NCI-H1105 (cell line): ENCODE measurements around the gene RHOF.

Experiments used
- DNase-seq: peaks from one replicate; lab custom pipeline; 2025; lab: John Stamatoyannopoulos, UW

The RHOF gene

DNA sequence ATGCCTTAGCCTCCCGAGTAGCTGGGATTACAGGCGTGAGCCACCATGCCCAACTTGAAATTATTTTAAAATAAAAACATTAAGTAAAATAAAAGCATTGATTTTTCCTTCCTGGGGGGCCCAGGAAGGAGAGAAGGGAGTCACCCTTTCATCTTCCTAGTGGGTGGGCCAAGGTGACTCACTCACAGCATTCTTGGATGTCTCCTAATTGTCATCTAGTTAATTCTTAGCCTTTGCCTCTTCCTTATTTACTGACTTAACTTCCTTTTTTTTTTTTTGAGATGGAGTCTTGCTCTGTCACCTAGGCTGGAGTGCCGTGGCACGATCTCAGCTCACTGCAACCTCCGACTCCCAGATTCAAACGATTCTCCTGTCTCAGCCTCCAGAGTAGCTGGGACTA lies 51.7 kb downstream of the RHOF start:
- no peak for DNase-seq

DNA sequence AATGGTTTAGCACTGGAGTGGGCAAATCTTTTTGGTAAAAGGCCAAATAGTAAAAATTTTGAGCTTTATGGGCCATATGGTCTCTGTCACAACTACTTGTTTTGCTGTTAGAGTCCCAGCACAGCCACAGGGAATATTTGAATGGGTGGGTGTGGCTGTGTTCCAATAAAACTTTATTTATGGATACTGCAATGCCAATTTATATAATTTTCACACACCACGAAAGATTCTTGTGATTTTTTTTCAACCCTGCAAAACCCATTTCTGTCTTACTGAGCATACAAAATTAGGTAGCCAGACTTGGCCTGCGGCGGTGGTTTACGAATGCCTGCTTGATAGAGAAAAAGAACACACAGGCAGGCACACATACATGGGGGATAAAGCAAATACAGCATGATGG lies 52.6 kb downstream of the RHOF start:
- no peak for DNase-seq

DNA sequence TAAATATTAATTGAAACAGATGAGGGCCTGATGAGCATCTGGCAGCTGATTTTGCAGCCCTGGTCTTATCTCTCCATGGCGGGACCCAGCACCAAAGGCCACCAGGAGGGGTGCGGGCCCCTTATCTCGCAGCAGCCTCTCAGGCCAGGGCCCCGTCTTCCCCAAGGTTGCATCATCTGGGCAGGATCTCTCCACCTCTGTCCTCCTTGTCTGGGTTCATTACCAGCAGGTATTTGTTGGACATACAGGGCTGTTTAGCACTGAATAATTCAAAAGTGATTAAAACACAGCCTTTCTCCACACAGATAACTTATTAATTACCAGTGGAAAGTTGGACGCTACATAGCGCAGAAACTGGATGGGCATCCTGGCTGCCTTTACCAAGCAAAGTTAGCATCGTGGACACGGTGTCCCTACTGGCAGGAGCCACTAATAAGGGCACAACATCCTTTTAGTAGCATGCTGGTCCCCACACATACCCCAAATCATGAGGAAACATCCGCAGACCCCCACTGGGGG lies 55.1 kb downstream of the RHOF start:
- DNase-seq, result no peak

DNA sequence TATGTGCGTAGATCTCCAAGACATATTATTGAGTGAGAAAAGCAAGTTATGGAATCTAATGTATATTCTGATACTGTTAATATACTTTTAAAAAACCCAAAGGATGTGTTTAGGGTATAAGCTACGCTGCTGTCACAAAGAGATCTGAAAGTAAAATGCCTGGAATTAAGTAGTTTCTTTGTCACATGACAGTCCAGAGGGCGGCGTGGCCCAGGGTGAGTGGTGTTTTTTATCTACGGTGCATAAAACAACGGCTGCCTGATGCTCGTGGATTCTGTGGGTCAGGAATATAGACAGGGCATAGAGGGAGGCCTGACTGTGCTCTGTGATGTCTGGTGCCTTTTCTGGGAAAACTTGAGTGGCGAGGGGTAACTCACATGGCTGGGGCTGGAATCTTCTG lies 59.6 kb downstream of the RHOF start:
- DNase-seq, result no peak

DNA sequence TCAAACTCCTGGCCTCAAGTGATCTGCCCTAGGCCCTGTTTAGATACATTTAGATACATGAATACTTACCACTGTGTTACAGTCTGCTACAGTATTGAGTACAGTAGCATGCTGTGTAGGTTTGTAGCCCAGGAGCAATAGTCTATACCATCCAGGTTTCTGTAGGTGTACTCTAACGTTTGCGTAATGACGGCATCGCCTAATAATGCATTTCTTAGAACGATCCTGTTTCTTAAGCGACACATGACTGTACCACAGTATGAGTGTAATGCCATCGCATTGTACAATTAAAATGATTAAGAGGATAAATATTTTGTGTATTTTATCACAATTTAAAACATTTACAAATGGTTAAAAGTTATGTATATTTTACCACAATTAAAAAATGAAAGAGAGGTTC lies 62.0 kb downstream of the RHOF start:
- DNase-seq, result no peak

DNA sequence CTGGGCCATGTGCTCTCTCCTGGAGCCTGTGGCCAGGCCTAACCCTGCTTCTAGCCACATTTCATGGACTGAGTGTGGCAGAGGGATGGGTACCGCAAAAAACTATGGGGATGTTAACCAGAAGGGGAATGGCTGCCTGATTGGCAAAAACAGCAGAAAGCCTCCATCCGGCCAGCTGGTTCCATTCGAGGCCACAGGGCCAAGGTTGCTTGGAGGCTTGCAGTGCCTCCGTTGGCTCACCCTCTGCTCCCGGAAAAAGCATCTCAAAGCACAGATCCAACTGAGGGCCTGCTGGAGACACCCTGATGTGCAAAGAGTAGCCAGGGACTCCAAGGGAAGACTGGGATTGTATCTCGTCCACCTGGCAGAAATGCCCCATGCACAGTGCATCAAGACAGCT lies 64.5 kb downstream of the RHOF start:
- DNase-seq, result no peak
